HG02870 (cell line): ENCODE measurements around the gene DRD5.

Experiments
- ATAC-seq: cut with Tn5 transposase; IDR thresholded peaks from one replicate; pipeline ENCODE4 v1.9.1; 2021; ENCODE audit warnings: mild to moderate bottlenecking, moderate library complexity; ENCODE audit not compliant: unreplicated experiment

DRD5 gene

DNA sequence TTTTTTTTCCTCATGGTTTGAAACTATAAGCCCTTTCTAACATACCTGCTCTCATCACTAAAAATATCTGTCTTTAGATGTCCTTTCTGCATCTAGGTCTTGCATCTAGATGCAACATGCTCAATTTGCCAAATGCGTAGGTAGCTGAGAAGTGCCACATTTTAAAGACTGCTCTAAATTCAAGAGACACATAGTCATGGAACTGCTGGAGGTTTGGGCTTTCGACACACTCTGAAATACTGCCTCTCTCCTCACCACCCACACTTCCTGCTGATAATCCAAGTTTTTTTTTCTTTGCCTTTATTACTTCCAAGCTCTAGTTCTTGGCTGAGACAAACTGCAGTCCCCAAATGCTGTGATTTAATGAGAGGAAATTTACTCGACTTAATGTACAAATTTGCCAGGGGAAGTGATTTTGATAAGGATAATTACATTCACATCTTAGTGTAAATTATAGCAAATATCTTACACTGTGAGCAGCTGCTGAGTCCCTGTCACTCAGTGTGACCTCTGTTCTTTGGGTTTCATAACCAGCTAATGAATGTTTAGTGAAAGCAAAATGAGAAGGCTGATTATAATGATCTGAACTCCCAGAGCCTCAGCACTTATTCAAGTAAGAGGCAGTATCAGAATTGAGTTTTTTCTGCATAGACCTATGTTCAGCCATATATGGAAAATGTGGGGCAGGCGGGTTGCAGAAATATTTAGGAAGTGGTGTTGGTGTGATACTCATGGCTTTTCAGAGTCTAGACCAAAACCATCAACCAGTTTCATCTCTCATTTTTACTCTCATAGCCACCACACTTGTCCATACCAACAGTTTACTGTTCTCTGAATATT lies 31.3 kb downstream of the DRD5 start:
- peak; percentile 90 for ATAC-seq

DNA sequence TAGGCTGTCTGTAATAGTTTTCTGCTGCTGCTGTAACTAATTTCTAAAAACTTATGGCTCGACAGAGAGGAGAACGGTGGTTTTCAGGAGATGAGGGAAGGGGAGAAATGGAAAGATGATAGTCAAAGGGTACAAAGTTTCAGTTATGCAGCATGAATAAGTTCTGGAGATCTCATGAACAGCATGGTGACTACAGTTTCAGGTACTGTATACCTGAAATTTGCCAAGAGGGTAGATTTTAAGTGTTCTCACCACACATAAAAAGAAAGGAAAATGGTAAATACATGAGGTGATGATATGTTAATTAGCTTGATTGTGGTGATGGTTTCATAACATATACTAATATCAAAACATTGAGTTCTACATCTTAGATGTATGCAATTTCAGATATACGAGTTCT lies 34.9 kb downstream of the DRD5 start:
- ATAC-seq, result no peak

- ATAC-seq, result no peak
Observed at GRCh38 chr4:9820343-9820742, 38.9 kb downstream of the DRD5 start.

- ATAC-seq, result no peak
Observed at GRCh38 chr4:9825049-9825448, 43.6 kb downstream of the DRD5 start.

DNA sequence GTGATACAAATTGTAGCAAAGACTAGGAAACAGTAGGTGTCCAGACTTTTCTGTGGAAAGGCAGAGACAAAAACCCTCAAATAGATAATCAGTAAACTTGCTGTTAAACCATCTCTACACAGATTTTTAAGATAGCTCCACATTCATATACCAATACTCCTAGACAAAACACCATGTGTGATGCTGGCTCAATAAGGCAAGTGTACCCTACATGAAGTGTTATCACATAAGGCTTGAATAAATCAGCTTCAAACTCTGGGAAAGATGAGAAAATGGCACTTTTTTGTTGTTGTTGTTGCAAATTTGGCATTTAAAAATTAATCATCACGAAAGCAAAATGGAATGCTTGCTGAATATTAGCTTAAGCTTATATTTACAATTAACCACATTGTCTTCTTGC lies 45.1 kb downstream of the DRD5 start:
- ATAC-seq, result no peak

DNA sequence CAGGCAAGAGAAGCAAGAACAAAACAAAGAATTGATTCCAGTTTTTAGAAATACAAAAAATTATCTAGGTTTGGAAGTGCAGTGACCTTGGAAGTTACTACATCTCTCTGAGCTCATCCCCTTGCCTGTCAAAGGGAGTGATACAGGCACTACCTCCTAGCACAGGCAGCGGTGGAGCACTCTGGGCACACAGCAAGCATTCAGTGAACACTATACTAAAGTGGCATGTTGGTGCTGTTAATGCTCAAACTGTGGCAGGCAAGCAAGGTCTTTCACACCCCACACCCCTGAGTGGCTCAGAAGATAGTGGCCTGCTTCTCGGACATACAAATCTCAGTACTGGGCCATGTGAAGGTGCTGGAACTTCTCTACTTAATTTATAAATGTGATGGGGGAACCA lies 51.2 kb downstream of the DRD5 start:
- no peak for ATAC-seq

- ATAC-seq, result no peak
Observed at GRCh38 chr4:9833421-9833820, 52.0 kb downstream of the DRD5 start.
